GM18870 (cell line): Measurements from ENCODE around the gene ITPR1.
"Not testable (repeated sequence)": the region's sequence is repeated elsewhere in the genome, so short reads cannot be mapped to it uniquely, and the experiment has no call there.

ENCODE experiments used
- ATAC-seq: cut with Tn5 transposase; IDR thresholded peaks from one replicate; pipeline ENCODE4 v1.9.1; 2021; ENCODE audit warnings: moderate library complexity; ENCODE audit not compliant: unreplicated experiment

ITPR1 gene

GRCh38 chr3:4588466-4588865 lies 95.3 kb downstream of the ITPR1 start:
- ATAC-seq = no peak

GRCh38 chr3:4589475-4590097 lies 96.4 kb downstream of the ITPR1 start:
- no peak for ATAC-seq

GRCh38 chr3:4590849-4591248 lies 97.7 kb downstream of the ITPR1 start:
- not testable (repeated sequence) for ATAC-seq

GRCh38 chr3:4591669-4592068 lies 98.5 kb downstream of the ITPR1 start:
- ATAC-seq = no peak

GRCh38 chr3:4593014-4593413 lies 99.9 kb downstream of the ITPR1 start:
- no peak for ATAC-seq

- ATAC-seq = no peak
These were observed 102.6 kb downstream of the ITPR1 start for GRCh38 chr3:4595710-4596113.

GRCh38 chr3:4596612-4597011 lies 103.5 kb downstream of the ITPR1 start:
- ATAC-seq = no peak

GRCh38 chr3:4597208-4597985 lies 104.2 kb downstream of the ITPR1 start:
- no peak for ATAC-seq

- not testable (repeated sequence) for ATAC-seq
These were observed 105.1 kb downstream of the ITPR1 start for GRCh38 chr3:4598232-4598631.

- ATAC-seq = no peak
These were observed 106.5 kb downstream of the ITPR1 start for GRCh38 chr3:4599612-4600011.

- ATAC-seq = no peak
These were observed 107.3 kb downstream of the ITPR1 start for GRCh38 chr3:4600493-4600892.

GRCh38 chr3:4601892-4602291 lies 108.7 kb downstream of the ITPR1 start:
- no peak for ATAC-seq

GRCh38 chr3:4604693-4605092 lies 111.5 kb downstream of the ITPR1 start:
- no peak for ATAC-seq

GRCh38 chr3:4606911-4607310 lies 113.8 kb downstream of the ITPR1 start:
- ATAC-seq = no peak

- no peak for ATAC-seq
These were observed 120.2 kb downstream of the ITPR1 start for GRCh38 chr3:4613366-4613765.

- no peak for ATAC-seq
These were observed 120.9 kb downstream of the ITPR1 start for GRCh38 chr3:4614070-4614469.

GRCh38 chr3:4614927-4615326 lies 121.8 kb downstream of the ITPR1 start:
- no peak for ATAC-seq

GRCh38 chr3:4615750-4616149 lies 122.6 kb downstream of the ITPR1 start:
- ATAC-seq = no peak

- no peak for ATAC-seq
These were observed 130.4 kb downstream of the ITPR1 start for GRCh38 chr3:4623421-4623999.

- no peak for ATAC-seq
These were observed 134.7 kb downstream of the ITPR1 start for GRCh38 chr3:4627651-4628375.
